B cell (primary cell): ENCODE results near the gene EIPR1. TPM values are rescaled to one million over a fixed set of nuclear protein-coding genes. Genes with fewer than 3 reads are reported as not detected.
A peak's percentile ranks its signal among the peaks of the same experiment; 100 is the strongest.

Experiments used
- ATAC-seq: fragments of 200-7000 bp; cut with Tn5 transposase; one replicate; pipeline ENCODE4 v1.10.0; 2021; ENCODE audit warnings: low read depth, mild to moderate bottlenecking, moderate number of reproducible peaks, moderate library complexity
- CTCF ChIA-PET: fragments of 350-600 bp; sonication (Branson Sonifier 250); formaldehyde crosslinking; loops from one replicate; lab custom pipeline; 2021; ENCODE audit warnings: antibody characterized with exemption, inconsistent platforms; lab: Charles Lee
- POLR2A ChIA-PET: fragments of 350-600 bp; sonication (Branson Sonifier 250); formaldehyde crosslinking; loops from one replicate; lab custom pipeline; 2021; ENCODE audit warnings: antibody characterized with exemption; lab: Charles Lee
- DNase-seq: peaks from one replicate; pipeline ENCODE4 v3.0.0; 2013
- H2AFZ ChIP-seq: 2 replicates; pipeline ENCODE4 v1.6.1; 2012; ENCODE audit warnings: mild to moderate bottlenecking, low read depth, low read length; ENCODE audit not compliant: insufficient read depth, poor library complexity, severe bottlenecking
- H3K27ac ChIP-seq, 2 donors: 1 replicate in 1 of 2; 2 replicates in 1 of 2; pipeline ENCODE4 v1.5.1; 2012 to 2013; ENCODE audit warnings: low read length in 2 of 2, mild to moderate bottlenecking in 2 of 2, moderate library complexity in 1 of 2
- H3K27me3 ChIP-seq, 4 experiments: fragments of 200-600 bp in 1 of 4; sonication (generic) in 1 of 4; replicated peaks in 1 of 4; 1 replicate in 2 of 4; 2 replicates in 2 of 4; pipeline versions ENCODE4 v1.6.1 to v1.7.0; 2013 to 2016; ENCODE audit warnings: low read length in 3 of 4, mild to moderate bottlenecking in 2 of 4, mixed read lengths in 1 of 4, moderate library complexity in 1 of 4; ENCODE audit not compliant: insufficient read depth in 4 of 4, control insufficient read depth in 3 of 4; ENCODE audit errors: control extremely low read depth in 1 of 4
- H3K36me3 ChIP-seq, 2 experiments: replicated peaks in 1 of 2; 1 replicate in 1 of 2; 2 replicates in 1 of 2; pipeline versions ENCODE4 v1.6.1 to v1.7.1; 2013; ENCODE audit warnings: low read length in 1 of 2; ENCODE audit not compliant: insufficient read depth in 2 of 2, control insufficient read depth in 1 of 2; ENCODE audit errors: control extremely low read depth in 1 of 2, extremely low read depth in 1 of 2
- H3K4me1 ChIP-seq, 2 donors: fragments of 200-600 bp in 1 of 2; sonication (generic) in 1 of 2; 1 replicate in 1 of 2; 2 replicates in 1 of 2; pipeline versions ENCODE4 v1.5.1 to v1.6.1; 2013 to 2017; ENCODE audit warnings: low read length in 2 of 2; ENCODE audit not compliant: control insufficient read depth in 2 of 2, insufficient read depth in 2 of 2
- H3K4me2 ChIP-seq: replicated peaks from 2 replicates; pipeline ENCODE3; 2012; ENCODE audit warnings: mild to moderate bottlenecking, low read depth, low read length; ENCODE audit not compliant: poor library complexity, severe bottlenecking
- H3K4me3 ChIP-seq, 5 experiments: fragments of 200-600 bp in 1 of 5; sonication (generic) in 1 of 5; 1 replicate in 3 of 5; 2 replicates in 2 of 5; pipeline versions ENCODE4 v1.5.1 to v1.7.0; 2011 to 2016; ENCODE audit warnings: low read length in 4 of 5, mild to moderate bottlenecking in 4 of 5, low read depth in 2 of 5, control low read depth in 1 of 5, moderate library complexity in 1 of 5; ENCODE audit not compliant: insufficient read depth in 1 of 5; ENCODE audit errors: control extremely low read depth in 1 of 5, extremely low read depth in 1 of 5
- H3K79me2 ChIP-seq: fragments of 200-600 bp; sonication (generic); one replicate; pipeline ENCODE4 v1.6.0; 2016; ENCODE audit warnings: low read length; ENCODE audit not compliant: control insufficient read depth, insufficient read depth
- H3K9ac ChIP-seq: fragments of 200-600 bp; sonication (generic); 2 replicates; pipeline ENCODE4 v1.6.1; 2017; ENCODE audit warnings: mild to moderate bottlenecking, low read length, moderate library complexity
- H3K9me3 ChIP-seq, 3 donors: one replicate each; pipeline versions ENCODE4 v1.6.1 to v1.7.1; 2013; ENCODE audit warnings: low read length in 2 of 3; ENCODE audit not compliant: control insufficient read depth in 2 of 3, insufficient read depth in 1 of 3; ENCODE audit errors: control extremely low read depth in 1 of 3
- H4K20me1 ChIP-seq: 2 replicates; pipeline ENCODE4 v1.6.0; 2012; ENCODE audit warnings: mild to moderate bottlenecking, low read length; ENCODE audit not compliant: insufficient read depth, control insufficient read depth, poor library complexity, severe bottlenecking
- H3K27ac Mint-ChIP-seq: one replicate; pipeline ENCODE4 v1.8.0; 2021; ENCODE audit warnings: mixed read lengths
- H3K27me3 Mint-ChIP-seq: one replicate; pipeline ENCODE4 v1.8.0; 2021; ENCODE audit warnings: mixed read lengths
- H3K4me1 Mint-ChIP-seq: one replicate; pipeline ENCODE4 v1.8.0; 2021; ENCODE audit warnings: mixed read lengths
- H3K4me3 Mint-ChIP-seq: one replicate; pipeline ENCODE4 v1.8.0; 2021; ENCODE audit warnings: mixed read lengths
- H3K9me3 Mint-ChIP-seq: one replicate; pipeline ENCODE4 v1.8.0; 2022; ENCODE audit warnings: mixed read lengths; ENCODE audit not compliant: insufficient read depth
- EZH2 ChIP-seq: IDR thresholded peaks from 2 replicates; pipeline ENCODE4 v1.6.1; 2012; ENCODE audit warnings: borderline replicate concordance, low read depth, mild to moderate bottlenecking, moderate library complexity, low read length; ENCODE audit not compliant: insufficient read depth, poor library complexity, severe bottlenecking
- WGBS: methylation state at CpG from one replicate; pipeline ENCODE4 v1.1.5; 2013; ENCODE audit warnings: missing lambda C conversion rate; ENCODE audit not compliant: insufficient coverage; 5-methylcytosine and 5-hydroxymethylcytosine counted together
- intact Hi-C: fragments of 100-400 bp; cut with micrococcal nuclease; formaldehyde crosslinking; loops from one replicate; pipeline ENCODE4 v1.10.0; 2022
- polyA plus RNA-seq: library from polyadenylated mRNA; depleted of rRNA; stranded (reverse); fragments of >200 nt; gene quantifications from 2 replicates; pipeline ENCODE4 v1.2.3, GENCODE V29; 2012
- total RNA-seq, 2 donors: library from RNA; stranded (reverse); fragments of 120-200 nt in 1 of 2; gene quantifications; 1 replicate in 1 of 2; 2 replicates in 1 of 2; pipeline versions ENCODE4 v1.2.3 to v1.2.4, GENCODE V29; 2013 to 2022
- TF ChIP-seq, protein P1 (sequence below): fragments of 200-600 bp; IDR thresholded peaks from one replicate; pipeline ENCODE4 v1.8.0; 2022; ENCODE audit warnings: antibody characterized with exemption, mild to moderate bottlenecking

The EIPR1 gene
- total and polyA plus RNA-seq, 2 donors (not counting 1 experiment from before 2014, with no cell fraction given), result 31.8 to 37.0 TPM

DNA sequence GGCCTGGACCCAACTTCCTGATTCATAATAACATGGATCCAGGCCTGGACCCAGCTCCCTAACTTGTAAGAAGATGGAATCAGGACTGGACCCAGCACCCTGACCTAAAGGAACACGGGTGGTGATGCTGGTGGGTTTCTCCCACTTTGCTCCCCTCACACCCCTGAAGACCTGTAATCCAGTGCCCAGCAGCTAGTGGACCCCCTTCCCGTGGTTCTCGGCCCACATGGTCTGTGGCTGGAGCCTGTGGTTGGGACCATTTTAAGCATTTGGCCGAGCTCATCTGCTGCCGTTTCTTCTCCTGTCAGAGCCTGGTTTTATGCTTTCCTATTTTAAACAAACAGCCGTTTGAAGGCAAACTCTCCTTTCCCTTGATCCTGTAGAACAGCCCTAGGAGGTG lies 232.8 kb downstream of the EIPR1 start:
- 96% methylated on average over 5 of the region's 6 CpGs for WGBS

DNA sequence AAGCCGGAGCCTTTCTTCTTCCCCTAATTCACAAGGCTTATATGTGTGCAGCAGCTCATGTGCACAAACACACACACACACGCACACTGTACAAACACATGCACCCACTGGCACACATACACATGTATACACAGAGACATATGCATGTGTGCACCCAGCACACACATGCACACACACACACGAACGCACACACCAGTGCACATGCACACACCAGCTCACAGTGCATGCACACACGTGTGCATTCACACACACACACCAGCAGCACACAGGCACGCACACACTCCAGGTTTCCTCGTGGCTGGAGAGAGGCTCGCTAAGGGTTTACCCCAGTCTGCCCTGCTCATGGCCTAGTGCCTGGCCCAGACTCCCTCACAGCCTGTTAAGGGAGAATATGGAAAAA lies 234.0 kb downstream of the EIPR1 start:
- no peak overlapping the region for H3K27ac Mint-ChIP-seq
- ATAC-seq (no peak), DNase-seq (no peak)
- peak overlapping the region in 1 of 5 experiments; percentile 31 for H3K4me3 ChIP-seq
- no peak overlapping the region for H2AFZ ChIP-seq
- TF ChIP-seq, protein P1, sequence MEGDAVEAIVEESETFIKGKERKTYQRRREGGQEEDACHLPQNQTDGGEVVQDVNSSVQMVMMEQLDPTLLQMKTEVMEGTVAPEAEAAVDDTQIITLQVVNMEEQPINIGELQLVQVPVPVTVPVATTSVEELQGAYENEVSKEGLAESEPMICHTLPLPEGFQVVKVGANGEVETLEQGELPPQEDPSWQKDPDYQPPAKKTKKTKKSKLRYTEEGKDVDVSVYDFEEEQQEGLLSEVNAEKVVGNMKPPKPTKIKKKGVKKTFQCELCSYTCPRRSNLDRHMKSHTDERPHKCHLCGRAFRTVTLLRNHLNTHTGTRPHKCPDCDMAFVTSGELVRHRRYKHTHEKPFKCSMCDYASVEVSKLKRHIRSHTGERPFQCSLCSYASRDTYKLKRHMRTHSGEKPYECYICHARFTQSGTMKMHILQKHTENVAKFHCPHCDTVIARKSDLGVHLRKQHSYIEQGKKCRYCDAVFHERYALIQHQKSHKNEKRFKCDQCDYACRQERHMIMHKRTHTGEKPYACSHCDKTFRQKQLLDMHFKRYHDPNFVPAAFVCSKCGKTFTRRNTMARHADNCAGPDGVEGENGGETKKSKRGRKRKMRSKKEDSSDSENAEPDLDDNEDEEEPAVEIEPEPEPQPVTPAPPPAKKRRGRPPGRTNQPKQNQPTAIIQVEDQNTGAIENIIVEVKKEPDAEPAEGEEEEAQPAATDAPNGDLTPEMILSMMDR, result no peak
- no peak for TF ChIP-seq EZH2
- peaks cover 3% of the 10 kb centered on the region for H3K4me1 Mint-ChIP-seq
- intact Hi-C loops, result no loop called here
- no peaks in the 10 kb centered on the region for H3K36me3 ChIP-seq
- 69% methylated on average over 4 of the region's 8 CpGs for WGBS
- H3K4me2 ChIP-seq, result peak overlapping the region; percentile 51
- H3K27me3 ChIP-seq, result no peaks in the 10 kb centered on the region
- peaks cover 0 to 4% (median 0%) of the 10 kb centered on the region in 3 donors for H3K9me3 ChIP-seq
- H3K9me3 Mint-ChIP-seq, result no peaks in the 10 kb centered on the region
- ChIA-PET POLR2A (no interaction called here), CTCF (no interaction called here)
- H3K9ac ChIP-seq, result no peak overlapping the region
- peaks cover 5 to 39% of the 10 kb centered on the region in 2 donors for H3K4me1 ChIP-seq
- no peak overlapping the region for H3K27ac ChIP-seq
- no peak overlapping the region for H3K4me3 Mint-ChIP-seq
- H4K20me1 ChIP-seq, result no peaks in the 10 kb centered on the region
- H3K79me2 ChIP-seq, result peaks cover 13% of the 10 kb centered on the region
- no peaks in the 10 kb centered on the region for H3K27me3 Mint-ChIP-seq

More for the DNA sequence above, 232.8 kb downstream of the EIPR1 start:
- Mint-ChIP-seq H3K27me3 (no peaks in the 10 kb centered on the region), H3K4me1 (peaks cover 4% of the 10 kb centered on the region), H3K4me3 (no peak overlapping the region), H3K27ac (no peak overlapping the region), H3K9me3 (no peaks in the 10 kb centered on the region)
- no peak for DNase-seq
- Histone ChIP-seq H3K27me3 (no peaks in the 10 kb centered on the region), H3K79me2 (peaks cover 13% of the 10 kb centered on the region), H3K9ac (no peak overlapping the region), H3K4me2 (peak overlapping the region; percentile 54), H3K4me1 (peaks cover 11 to 52% of the 10 kb centered on the region in 2 donors), H4K20me1 (no peaks in the 10 kb centered on the region), H3K9me3 (peaks cover 0 to 4% (median 0%) of the 10 kb centered on the region in 3 donors), H3K4me3 (peak overlapping the region in 1 of 5 experiments; percentile 44), H3K36me3 (no peaks in the 10 kb centered on the region), H3K27ac (peak overlapping the region in 1 of 2 donors; percentile 72), H2AFZ (no peak overlapping the region)
- POLR2A ChIA-PET, result no interaction called here
- CTCF ChIA-PET, result interaction anchor here (0.5 kb wide), 1 partner anchor 17 kb away, joined by 3 read pairs; no protein-coding TSS in a partner anchor
- TF ChIP-seq, protein P1, result no peak
- intact Hi-C loops, result no loop called here
- ATAC-seq, result no peak
